Stimulated activated CD4-positive, alpha-beta T cell treated with anti-CD3 and anti-CD28 coated beads, Interleukin-4, amount 100 ng/mL, for 1 hour (primary cell): Measurements from ENCODE around the gene ATXN1.
A peak's percentile ranks its signal among the peaks of the same experiment; 100 is the strongest.

Experiments
- DNase-seq: peaks from one replicate; pipeline ENCODE4 v3.0.0-alpha.2; 2020

Gene ATXN1

DNA sequence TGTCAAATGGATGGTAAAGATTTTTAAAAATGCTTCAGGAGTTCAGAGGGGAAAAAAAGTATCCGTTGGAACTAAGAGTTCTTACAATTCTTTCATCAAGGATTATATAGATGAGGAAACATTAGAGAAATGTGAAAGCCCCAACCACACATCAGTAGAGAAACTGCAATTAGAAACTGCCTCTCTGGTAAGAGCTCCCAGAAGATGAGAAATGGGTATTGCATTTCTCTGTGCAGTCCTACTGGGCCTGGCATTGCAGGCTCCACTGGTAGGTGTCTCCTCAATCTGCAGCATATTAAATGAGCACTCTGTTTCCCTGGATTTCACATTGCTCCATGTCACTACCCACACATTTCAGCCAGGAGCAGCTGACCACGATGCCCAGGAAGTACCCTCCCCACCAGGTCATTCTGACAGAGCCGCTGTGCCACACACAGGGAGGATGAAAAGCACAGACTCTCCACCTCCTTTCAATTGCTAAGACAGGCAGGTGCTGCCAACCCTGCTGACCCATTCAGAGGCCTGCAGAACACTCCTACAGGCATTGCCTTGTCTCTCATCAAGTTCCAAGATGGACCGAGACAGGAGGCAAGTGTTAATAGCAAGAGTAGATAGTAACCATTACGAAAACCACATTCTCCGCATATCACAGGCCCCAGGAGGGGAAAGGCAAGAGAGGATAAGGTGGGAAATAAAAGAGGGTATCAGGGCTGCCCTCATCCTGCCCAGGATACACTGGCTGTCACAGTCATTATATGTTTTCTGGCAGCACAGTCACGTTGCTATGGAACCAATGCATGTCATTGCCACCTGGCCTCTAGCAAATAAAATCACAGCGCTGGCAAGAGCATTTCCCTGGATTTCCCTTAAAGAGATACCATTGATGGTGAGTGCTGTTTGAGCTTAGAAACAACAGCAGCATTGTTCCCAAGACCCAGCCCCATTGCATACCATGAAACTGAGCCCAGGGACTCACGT is 241.7 kb downstream of the ATXN1 start:
- DNase-seq = no peak

GRCh38 chr6:16518265-16518664 is 243.0 kb downstream of the ATXN1 start:
- no peak for DNase-seq

DNA sequence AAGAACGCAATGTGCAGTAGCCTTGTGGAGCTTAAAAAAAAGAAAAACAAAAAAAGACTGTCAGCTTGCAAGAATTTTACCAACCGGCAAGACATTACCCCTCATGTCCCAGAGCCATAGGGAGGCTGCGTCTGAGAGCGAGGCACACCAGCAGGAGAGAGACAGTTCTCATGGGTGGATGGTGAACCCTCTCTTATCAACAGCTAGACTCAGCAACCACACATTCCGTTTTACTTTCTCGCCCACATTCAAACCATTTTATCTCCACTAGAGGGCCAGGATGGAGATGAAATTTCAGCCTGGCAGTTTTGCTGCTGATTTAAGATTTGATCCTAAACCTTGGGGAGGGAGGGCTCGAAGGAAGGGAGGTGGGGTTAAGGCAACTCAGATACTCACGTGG is 247.0 kb downstream of the ATXN1 start:
- no peak for DNase-seq

- no peak for DNase-seq
Measured at GRCh38 chr6:16512544-16513290, 248.5 kb downstream of the ATXN1 start.

- DNase-seq = peak; percentile 37
Measured at GRCh38 chr6:16511723-16512489, 249.4 kb downstream of the ATXN1 start.

DNA sequence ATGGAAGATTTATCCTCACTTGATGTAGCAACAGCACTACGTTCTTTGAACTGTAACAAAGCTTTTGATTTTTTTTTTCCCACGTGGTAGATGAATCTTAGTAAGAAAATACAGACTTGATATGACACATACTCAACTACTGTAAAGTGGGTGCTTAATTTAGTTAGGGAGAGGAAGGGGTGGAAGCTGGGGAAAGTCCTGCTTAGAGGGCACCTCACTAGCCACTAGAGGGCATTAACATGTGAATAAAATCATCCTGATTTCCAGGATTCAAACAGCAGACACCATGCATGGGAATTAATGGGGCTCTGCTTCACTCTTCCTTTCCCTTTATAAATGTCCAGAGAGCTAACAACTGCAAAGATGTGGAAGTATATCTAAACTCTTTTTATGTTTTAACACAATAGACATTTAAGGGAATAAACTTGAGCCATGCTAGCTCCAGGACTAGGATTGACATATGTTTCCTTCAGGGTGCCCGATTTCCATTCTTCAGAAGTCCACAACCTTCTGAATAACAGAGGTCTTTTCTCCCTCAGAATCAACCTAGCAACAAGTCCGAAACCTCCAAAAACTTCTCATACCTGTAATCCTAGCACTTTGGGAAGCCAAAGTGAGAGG is 250.1 kb downstream of the ATXN1 start:
- no peak for DNase-seq

- no peak for DNase-seq
Measured at GRCh38 chr6:16510245-16510644, 251.0 kb downstream of the ATXN1 start.

GRCh38 chr6:16508959-16509358 is 252.3 kb downstream of the ATXN1 start:
- DNase-seq = no peak

DNA sequence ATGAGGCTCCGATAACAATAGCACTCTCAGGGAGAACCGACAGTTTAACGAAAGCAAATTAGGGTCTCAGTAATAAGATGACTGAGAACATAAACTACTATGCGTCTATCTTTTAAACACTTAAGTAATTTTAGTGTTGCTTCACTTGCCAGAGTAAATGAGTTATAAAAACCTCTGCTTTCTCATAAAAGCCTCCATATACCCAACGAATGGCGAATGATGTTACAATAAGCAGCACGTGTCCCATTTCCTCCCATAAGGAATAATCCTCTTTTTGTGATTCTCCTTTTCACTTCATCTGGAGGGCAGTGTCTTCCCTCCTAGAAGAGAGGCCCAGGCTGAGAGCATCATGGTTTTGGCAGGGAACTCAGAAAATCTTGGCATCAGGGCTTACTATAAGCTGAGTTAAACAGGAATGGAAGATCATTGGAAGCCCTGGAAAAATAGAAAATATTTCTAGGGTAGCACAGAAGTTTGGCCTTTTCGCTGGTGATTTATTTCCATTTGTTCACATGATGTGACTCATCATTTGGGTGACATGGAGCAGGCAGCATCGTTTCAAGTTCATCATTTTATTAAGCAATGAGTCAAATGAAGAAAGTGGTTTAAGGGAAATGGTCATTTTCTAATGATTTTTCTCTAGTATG is 255.4 kb downstream of the ATXN1 start:
- no peak for DNase-seq

- no peak for DNase-seq
Measured at GRCh38 chr6:16504609-16505008, 256.7 kb downstream of the ATXN1 start.

DNA sequence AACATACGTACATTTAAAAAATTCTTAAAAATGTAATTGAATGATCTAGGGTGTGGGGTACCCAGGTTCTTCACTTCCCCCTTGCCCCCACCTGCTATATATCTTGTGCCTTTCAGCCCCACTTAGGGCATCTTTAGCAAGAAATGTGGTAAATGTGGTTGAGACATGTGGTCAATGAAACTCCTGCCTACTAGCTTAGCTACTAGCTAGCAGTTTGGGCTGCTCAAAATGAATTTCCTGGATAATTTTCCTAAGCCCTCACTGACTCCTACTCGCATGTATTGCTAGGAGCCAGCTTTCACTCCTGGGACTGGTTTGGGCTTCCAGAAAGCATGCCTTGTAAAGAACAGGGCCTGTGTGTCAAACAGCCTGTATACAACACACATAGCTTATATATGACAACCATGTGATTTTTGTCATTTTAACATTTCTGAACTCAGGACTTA is 257.3 kb downstream of the ATXN1 start:
- no peak for DNase-seq

DNA sequence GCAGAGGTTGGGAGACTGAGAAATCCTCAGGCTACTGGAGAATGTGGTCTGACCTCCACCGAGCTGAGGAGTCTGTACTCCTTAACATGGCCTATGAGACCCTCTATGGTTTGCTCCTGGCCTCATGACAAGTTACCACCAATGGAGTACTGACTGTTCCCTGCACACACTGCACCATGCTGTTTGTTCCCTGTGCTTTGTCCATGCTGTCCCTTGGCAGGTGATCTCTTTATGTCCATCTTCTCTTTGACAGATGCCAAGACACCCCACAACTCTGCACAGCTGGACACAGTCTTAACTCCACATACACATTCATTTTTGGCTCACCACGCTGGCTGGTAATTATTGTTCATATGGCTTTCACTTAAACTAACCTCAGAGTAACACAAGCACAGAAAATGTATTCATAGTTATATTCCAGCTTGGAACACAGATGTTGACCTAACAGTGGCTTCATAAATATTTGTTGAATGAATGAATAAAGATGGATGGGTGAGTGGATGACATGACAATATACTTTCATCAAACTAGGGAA is 258.0 kb downstream of the ATXN1 start:
- no peak for DNase-seq

GRCh38 chr6:16498957-16499356 is 262.3 kb downstream of the ATXN1 start:
- DNase-seq = no peak

DNA sequence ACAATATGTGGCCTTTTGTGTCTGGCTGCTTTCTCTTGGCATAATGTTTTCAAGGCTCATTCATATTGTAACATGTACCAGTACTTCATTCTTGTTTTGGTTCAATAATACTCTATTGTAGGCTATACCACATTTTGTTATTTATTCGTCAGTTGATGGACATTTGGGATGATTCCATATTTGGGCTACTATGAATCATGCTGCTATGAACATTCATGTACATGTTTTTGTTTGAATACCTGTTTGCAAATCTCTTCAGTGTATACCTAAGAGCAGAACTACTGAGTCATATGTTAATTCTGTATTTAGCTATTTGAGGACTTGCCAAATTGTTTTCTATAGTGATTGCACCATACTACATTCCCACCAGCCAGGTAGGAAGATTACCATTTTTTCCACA is 263.0 kb downstream of the ATXN1 start:
- DNase-seq = no peak

- DNase-seq = no peak
Measured at GRCh38 chr6:16496991-16497801, 264.1 kb downstream of the ATXN1 start.

GRCh38 chr6:16496210-16496609 is 265.1 kb downstream of the ATXN1 start:
- no peak for DNase-seq

DNA sequence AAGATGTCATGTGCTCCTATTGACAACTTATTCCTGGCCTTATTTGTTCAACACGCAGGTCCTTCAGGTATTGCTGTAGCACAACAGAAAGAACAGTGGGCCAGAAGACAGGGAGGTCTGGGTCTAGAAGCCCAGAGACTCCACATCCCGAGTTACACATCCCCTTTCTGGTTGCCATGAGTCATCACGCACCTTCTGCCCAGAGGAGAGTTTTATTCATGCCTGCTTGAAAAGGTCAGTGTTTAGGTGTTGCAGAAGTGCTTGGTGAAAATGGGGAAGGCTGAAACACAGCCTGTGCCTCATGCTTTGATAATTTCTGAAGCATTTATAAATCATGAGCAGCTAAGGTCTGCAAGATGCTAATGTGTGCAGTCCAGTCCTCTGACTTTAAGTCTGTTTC is 266.5 kb downstream of the ATXN1 start:
- DNase-seq = no peak

DNA sequence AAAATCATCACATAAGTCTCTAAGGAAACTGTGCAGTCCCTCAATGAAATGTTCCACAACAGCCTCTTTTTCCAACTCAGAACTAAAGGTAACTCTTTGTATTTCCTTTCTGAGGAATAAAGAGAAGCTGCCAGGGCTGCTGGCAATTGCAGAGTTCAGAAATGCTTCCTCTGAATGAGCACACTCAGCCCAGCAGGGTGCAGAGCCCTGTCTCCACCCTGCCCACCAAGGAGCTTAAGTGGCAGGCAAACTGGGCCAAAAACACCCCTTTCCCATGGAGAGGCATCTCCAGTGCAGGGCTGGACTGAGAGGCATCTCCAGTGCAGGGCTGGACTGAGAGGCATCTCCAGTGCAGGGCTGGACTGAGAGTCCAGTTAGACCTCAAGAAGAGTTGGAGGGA is 267.5 kb downstream of the ATXN1 start:
- no peak for DNase-seq

- DNase-seq = no peak
Measured at GRCh38 chr6:16493112-16493511, 268.1 kb downstream of the ATXN1 start.

DNA sequence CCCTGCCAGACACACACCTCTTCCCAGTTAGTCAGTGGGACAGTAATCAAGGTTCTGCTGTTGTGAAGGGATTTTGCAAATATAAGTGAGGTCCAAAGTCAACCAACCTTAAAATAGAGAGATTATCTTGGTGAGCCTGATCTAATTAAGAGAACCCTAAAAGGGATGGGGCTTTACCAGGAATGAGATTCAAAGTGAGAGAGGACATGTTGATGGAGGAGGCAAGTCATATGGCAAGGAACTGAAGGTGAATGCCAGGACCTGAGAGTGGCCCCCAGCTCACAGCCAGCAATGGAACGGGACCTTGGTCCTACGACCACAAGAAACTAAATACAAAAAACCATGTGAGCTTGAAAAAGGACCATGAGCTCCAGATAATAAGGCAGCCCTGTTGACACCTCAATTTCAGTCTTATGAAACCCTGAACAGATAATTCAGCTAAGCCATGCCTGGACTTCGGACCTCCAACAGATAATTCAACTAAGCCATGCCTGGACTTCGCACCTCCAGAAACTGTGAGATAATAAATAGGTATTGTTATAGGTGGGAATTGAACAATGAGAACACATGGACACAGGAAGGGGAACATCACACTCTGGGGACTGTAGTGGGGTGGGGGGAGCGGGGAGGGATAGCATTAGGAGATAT is 269.5 kb downstream of the ATXN1 start:
- DNase-seq = no peak
